GM18867 (cell line): ENCODE data around the gene GRN.
"Not testable (repeated sequence)": the region's sequence is repeated elsewhere in the genome, so short reads cannot be mapped to it uniquely, and the experiment has no call there.

ENCODE experiments used
- ATAC-seq: cut with Tn5 transposase; IDR thresholded peaks from one replicate; pipeline ENCODE4 v1.9.1; 2021; ENCODE audit warnings: mild to moderate bottlenecking, moderate library complexity; ENCODE audit not compliant: unreplicated experiment

GRN gene

DNA sequence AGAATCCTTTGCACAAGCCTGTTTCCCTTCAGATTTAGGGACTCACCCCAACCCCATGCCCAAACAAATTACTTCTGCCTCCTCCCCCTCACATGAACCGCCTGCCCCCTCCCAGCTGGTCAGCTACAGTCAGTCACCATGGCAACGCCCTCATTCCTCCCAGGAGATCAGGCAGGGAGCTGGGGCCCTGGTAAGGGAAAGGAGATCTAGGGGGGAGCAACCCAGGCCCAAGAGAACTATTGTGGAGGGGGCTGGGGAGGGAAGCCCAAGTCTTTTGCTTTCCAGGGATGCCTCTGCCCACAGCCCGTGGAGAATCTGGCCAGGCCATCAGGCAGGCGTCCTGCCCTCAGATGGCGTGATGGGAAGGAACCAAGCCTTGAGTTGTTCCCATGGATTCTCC is 15.7 kb downstream of the GRN start:
- no peak for ATAC-seq

DNA sequence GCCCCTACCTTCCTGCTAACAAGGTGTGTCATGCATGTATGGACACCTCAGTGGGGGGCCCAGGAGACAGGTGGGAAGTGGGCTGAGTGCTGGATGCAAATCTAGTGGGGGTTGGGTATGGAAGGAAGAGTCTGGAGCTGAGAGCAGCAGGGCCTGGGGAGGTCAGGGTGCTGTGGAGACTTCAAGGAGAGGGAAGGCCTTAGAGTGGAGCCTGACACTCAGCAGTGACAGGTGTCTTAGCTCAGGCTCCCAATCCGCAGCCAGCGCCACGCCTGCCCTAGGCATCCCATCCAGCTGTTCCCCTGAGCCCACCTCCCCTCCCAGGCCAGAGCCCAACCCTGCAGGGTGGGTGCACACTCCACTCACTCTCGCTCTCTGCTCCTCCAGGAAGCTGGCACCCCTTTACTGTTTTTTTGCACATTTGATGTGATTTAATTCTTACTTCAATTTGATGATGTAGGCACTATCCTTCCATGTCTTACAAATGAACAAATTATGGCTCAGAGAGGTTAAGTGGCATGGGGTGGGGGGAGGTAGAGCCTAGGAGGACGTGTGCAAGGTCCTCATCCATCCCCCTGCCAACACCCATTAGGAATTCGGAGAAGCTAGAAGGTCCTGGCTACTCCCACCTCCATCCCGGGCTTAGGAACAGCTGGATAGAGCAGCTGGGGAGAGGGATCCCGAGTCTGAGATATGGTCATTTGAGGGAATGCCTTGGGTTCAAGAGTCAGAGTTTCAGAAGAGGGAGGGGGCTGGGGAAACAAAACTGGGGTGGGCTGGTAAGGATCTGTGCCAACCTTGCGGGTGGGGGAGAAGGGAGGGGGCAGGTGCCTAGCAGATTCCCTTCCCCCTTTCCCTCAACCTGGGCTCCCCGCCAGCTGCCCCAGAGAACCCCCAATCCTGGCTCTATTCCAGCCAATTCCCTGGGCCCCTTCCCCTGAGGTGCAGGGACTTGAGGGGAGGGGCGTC is 16.5 kb downstream of the GRN start:
- no peak for ATAC-seq

DNA sequence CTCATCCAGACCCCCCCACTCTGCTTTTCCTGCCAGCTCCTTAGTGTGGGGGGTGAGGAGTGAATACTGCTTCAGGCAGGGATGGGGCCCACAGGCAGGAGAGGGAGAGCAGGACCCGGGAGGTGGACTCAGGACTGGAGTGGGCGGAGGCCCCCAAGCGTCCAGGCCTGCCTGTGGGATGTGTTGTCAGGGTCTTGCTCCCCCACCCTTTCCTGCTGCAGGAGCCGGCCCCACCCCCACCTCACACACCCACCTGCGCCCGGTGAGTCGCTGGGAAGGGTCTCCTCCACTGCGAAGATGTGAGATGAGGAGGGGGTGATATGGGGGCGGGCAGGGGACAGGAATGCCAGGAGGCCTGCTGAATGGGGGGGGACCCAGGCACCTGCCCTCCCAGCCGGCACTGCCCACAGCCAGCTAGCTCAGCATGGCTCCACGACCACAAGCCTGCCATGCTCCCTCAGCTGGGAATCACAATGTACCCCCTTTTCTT is 17.4 kb downstream of the GRN start:
- no peak for ATAC-seq

DNA sequence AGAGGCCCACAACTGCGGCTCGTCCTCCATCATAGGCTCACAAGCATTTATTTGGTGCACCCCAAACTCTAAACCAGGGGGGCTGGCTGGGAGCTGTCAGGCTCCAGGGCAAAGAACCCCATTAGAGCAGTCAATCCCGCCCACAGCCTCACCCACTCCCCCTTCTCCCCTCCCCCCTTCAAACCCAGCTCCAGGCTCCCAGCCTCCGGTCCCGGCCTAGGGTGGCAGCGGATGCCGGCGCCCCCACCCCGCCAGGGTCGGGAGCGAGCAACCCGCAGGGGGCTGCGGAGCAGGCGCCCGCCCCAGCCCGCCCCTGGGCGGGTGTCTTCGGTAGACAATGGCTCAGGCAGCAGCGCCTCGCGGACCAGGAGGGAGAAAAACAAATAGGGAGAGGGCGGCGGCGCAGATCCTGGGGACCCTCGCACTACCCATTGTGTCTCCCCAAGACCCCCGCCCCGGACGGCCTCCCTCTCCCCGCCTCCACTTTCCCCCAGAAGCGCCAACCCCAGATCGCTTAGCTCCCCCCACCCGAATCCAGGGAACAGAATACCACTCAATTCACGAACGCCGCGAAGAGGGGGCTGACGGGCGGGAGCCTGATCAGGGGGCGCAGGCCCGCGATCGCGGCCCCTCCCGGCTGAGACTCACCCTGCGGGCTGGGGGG is 18.0 kb downstream of the GRN start:
- no peak for ATAC-seq

DNA sequence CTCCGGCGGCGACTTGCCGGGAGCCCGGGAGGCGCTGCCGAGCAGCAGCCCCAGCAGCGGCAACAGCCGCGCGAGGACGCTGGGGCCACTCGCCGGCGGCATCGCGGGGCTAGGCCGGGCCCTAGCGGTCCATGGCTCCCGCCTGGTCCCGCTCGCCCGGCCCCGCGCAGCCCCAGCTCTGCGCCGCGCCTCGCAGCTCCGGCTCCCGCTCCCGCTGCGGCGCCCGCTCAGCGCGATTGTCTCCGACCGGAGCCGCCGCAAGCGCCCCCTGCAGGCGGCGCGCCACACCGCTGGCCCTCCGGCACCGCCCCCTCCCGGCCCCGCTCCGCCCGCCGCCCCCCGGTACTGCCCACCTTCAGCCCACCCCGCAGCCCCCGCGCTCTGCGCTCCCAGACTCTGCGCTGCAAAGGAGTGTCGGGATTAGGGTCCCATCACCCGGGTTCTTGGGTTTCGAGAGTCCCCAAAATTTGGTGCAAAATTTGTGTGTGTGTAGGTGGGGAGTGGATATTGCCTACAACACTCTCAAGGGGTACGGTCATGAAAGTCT is 18.6 kb downstream of the GRN start, which contains the start of gene FAM171A2:
FAM171A2 (minus strand) TSS at position 241 of the 547 bp plus-strand sequence; CDS start at position 102, 139 bp downstream.
- peak; percentile 48 for ATAC-seq

DNA sequence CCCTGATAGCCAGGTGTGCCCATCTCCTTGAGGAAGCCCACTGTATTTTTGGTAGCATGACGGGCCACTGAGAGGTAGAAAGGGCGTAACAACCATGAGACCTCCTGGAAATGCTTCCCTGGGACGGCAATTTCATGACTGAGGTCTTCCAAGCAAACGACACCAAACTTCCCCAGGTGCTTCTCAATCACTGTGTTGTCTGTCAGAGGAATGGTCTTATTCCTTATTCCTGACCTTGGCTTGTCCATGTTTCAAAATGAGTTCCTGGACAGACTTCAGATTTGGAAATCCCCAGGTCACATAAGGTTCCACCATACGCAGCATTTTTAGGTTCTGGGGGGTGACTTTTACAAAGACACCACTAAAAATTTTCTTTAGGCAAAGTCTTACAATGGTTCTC is 19.9 kb downstream of the GRN start:
- ATAC-seq = not testable (repeated sequence)

DNA sequence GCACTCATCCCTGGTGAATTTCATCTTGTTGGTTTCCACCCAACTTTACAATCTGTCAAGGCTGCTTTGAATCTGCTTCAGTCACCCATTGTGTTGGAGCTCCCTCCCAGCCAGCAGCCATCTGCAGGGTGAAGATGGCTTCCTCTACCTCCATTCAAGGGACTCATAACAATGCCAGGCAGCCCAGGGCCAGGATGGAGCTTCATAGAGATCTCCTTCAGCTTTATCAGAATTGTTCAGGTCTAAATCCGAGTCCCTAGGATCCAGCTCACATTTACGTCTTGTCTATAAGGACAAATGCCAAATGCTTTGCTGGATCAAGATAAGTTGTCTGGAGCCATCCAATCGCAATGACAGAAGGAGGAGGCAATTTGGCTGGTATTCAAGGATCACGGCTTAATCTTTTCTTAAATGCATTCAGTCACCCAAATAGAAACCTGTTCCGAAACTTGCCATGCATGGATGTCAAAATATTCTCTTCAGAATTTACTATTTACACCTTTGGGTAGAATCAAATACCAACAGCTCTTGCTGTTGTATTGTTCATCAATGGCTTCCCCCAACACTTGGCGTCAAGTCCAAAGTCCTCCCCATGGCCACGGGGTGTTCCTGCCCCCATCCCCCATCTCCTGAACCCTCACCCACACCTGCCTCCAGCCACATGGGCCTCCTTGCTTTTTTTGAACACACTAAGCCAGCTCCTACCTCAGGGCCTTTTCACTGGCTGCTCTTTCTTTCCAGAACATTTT is 22.3 kb downstream of the GRN start:
- ATAC-seq = no peak

DNA sequence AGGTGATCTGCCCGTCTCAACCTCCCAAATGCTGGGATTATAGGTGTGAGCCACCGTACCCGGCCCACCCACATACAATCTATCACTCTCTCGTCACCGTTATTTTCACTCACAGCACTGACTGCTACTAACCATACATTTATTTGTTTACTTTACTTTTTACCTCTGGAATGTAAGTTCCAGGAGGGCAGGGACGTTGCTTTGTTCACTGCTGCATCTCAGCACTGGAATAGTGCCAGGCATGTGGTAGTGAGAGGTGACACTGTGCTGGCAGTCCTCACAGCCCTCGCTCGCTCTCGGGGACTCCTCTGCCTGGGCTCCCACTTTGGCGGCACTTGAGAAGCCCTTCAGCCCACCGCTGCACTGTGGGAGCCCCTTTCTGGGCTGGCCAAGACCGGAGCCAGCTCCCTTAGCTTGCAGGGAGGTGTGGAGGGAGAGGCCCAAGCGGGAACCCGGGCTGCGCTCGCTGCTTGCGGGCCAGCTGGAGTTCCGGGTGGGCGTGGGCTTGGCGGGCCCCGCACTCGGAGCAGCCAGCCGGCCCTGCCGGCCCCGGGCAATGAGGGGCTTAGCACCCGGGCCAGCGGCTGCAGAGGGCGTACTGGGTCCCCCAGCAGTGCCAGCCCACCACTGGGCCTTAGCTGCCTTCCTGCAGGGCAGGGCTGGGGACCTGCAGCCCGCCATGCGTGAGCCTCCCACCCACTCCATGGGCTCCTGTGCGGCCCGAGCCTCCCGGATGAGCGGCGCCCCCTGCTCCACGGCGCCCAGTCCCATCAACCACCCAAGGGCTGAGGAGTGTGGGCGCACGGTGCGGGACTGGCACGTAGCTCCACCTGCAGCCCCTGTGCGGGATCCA is 23.5 kb downstream of the GRN start:
- not testable (repeated sequence) for ATAC-seq

DNA sequence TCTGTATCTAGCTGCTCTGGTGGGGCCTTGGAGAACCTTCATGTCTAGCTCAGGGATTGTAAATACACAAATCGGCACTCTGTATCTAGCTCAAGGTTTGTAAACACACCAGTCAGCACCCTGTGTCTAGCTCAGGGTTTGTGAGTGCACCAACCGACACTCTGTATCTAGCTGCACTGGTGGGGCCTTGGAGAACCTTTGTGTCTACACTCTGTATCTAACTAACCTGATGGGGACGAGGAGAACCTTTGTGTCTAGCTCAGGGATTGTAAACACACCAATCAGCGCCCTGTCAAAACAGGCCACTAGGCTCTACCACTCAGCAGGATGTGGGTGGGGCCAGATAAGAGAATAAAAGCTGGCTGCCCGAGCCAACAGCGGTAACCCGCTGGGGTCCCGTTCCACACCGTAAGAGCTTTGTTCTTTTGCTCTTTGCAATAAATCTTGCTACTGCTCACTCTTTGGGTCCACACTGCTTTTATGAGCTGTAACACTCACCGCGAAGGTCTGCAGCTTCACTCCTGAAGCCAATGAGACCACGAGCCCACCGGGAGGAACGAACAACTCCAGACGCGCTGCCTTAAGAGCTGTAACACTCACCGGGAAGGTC is 24.4 kb downstream of the GRN start:
- not testable (repeated sequence) for ATAC-seq

DNA sequence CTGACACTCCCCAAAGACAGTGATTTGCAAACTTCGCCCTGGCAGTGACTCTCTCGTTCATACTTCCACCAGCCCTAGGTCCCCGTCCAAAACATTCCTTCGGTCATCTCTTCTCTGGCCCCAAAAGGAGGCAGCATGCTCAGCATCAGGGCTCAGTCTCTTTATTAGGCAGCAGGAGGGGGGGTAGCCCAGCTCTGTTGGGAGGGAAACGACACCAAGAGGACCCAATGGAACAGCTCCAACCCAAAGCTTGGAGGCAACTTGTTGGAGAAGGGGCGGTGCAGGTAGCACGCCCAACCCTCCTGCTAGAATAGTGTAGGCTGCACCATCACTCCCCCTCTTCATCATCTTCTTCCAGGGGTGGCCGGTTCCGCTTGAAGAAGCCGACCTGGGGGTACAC is 26.9 kb downstream of the GRN start:
- ATAC-seq = no peak

DNA sequence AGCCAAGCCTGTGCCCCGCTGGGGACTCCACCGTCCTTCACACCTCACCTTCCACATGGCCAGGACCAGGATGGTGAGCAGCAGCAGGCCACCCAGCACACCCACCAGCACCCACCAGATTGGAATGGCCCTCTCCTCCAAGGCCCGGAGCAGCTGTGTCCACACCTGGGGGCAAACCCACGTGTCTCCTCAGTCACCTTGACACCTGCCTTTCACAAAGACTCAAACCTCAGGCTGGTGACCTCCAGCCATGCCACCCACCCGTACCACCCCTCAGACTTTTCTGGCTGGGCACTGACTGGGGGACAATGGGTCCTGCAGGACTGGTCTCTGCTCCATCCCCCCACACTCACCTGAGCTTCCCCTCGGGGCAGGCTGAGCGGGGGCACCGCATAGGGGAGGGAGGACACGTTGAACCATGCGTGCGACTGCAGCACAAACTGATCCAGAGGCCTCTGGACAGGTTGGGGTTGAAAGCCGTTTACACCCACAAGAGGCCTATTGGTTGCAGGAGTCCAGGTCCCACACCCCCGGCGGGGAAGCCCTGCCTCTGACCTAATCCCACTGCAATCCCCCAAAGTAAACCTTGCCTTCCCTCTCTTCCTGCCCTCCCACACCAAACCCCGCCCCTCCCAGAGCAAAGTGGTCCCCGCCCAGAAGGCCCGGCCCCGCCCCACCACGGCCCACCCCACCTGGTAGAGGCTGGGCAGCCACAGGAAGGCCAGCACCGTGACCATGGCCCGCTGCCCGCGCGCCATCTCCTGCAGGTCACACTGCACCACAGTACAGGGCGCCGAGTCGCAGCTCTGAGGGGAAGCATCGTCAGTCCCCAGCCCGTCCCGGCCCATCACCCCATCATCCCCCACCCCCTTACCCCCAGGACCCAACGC is 29.4 kb downstream of the GRN start:
- no peak for ATAC-seq

DNA sequence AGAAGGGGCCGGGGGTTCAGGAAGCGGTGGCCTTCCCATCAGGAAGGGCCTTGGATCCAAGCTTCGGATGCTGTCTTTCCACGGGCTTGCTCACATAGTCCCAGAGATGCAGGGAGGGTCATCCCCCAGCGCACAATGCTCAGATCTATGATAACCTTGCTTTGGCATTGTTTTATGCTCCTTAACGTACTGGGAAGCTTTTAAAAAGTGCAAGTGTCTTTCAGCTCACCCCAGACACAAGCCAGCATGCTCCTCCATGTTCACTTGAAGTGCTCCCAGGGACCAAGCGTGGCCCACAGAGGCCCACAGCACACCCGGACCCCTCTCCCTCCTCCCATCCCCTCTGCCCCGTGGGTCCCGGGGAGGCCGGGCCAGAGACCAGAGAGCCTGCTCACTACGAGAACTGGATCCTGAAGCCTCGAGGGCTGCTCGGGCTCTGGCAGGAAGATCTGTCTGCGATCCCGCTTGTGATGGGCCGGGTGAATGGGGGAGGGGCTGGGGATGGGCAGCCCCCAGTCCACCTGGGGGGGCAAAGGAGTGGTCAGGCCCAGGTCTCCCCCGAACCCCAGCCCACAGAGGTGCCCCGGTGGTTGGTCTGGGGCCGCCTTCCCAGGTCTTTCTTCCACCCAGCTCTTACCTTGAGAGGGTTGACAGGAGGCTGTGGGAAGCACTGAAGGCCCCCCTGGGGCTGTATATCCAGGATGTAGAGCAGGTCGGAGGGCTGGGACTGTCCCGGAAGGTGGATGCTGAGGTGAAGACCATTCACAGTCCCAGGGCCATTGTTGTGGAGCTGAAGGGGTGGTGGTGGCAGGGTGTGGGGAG is 30.3 kb downstream of the GRN start:
- ATAC-seq = no peak

DNA sequence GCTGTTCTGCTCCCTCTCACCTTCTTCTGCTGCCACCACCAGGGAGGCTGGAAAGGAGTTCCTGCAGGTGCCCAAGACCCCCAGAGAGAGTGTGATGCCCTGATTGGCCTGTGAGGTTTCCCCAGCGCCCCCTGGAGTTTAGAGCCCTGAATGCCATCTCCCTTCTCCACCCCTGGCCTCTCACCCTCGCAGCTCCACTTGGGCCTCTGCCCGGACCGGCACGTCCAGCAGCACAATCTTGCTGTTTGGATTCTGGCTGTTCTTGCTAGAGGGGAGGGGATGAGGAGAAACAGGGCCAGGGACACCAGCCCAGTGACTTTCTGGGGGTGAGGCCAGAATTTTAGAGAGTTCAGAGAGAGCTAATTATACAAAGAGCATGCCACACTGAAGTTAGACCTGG is 31.0 kb downstream of the GRN start:
- no peak for ATAC-seq

DNA sequence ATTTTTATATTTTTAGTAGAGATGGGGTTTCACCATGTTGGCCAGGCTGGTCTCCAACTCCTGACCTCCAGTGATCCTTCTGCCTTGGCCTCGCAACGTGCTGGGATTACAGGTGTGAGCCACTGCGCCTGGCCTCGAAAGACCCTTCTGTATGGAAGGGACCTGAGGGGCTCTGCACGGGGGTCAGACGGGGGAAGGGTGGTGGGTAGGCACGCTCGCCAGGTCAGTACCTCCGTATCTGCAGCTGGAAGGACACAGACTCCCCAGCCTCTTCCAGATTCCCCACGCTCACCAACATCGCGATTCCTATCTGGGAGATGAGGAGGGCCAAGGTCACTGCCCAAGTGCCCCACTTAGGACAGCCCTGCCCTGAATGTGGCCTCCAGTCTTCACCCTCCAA is 31.7 kb downstream of the GRN start:
- no peak for ATAC-seq

DNA sequence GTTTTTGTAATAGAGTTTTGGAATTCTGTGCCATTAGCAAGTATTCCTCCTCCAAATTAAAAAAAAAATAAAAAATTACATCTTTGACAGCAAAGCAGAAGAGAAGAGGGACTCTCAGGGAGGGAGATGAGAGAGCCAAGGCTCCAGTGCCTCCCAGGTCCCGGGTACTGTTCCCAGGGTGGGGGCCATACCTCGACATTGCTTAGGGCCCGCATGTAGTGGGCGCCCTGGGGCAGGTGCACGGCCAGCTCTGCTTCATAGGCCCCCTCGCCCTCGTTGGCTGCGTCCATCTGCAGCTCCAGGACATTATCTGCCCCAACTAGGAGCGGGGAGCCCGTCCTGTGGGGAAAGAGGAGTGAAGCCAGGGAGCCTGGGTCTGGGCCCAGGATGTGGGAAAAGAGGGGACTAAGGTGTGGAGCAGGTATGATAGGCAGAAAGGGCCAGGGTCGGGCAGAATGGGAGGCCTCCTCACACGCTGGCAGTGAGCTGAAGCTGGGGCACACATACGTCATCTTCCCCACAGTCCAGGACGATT is 33.1 kb downstream of the GRN start:
- ATAC-seq = no peak

DNA sequence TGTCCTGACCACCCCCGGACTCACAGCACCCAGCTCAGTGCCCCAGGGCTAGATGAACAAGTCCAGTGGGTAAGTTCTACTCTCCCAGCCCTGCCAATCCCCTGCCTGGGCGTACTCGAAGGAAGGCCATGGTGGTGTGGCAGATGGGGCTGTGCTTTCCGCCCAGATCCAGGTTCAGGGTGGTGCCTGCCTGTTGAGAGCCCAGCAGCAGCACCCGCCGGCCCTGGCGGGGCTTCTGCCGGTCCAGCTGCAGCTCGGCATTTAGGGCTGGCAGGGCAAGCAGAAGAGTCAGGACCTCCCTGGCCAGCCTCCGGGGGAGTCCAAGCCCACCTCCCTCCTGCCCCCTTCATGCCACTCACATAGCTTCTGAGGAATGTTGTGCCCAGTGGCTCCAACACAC is 34.8 kb downstream of the GRN start:
- no peak for ATAC-seq

DNA sequence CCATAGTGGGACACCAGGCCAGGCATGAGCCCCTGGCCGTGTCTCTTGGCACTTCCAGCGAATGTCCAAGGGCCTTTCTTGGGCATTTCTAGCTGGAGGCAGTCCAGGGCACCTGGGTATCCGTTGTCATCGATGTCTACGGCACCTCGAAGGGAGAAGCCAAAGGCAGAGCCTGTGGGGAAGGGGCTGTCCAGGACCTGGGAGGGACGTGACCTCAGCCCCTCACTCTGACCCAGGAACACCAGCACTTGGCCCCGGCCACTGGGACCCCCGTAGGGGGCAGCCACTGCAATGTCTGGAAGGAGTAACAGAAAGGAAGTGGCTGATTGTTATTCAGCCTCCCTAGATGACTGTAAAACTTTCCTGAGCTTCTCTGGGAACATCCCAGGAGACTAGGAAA is 35.7 kb downstream of the GRN start:
- ATAC-seq = no peak
